Measurements from ENCODE around the gene EML3. TPM values are rescaled to one million over a fixed set of nuclear protein-coding genes. Genes with fewer than 3 reads are reported as not detected.

The EML3 gene
- total and polyA plus RNA-seq, 2 of the 8 experiments (the other 6 are each of a cell fraction or from before 2014, with no cell fraction given), result 19.2 to 29.9 TPM

GRCh38 chr11:62604460-62605120, 8.0 kb downstream of the EML3 start:
- Histone ChIP-seq H3K4me2 (ENCODE audit: insufficient read depth in 1 of 2, low read depth in 2 of 2, low read length in 2 of 2) (no peak overlapping the region; a peak in 2 of 4 replicates), H3K79me2 (ENCODE audit: control insufficient read depth in 1 of 2, insufficient read depth in 2 of 2, low read length in 2 of 2) (peaks cover 0 to 13% of the 10 kb centered on the region in 2 experiments; a peak in 2 of 4 replicates), H3K27ac (ENCODE audit: low read depth, low read length) (no peak overlapping the region), H3K18ac (ENCODE audit: extremely low read depth, low read length) (no peak overlapping the region), H3K9ac (replicated peaks in 1 of 4; ENCODE audit: extremely low read depth in 1 of 4, low read depth in 3 of 4, low read length in 3 of 4) (no peak overlapping the region), H4K20me1 (replicated peaks in 1 of 2; ENCODE audit: control insufficient read depth in 1 of 2, insufficient read depth in 2 of 2, low read length in 2 of 2) (peaks cover 0 to 6% of the 10 kb centered on the region in 2 experiments), H2BK20ac (ENCODE audit: low read length) (no peak overlapping the region), H3K14ac (ENCODE audit: insufficient read length) (no peak overlapping the region), H4K8ac (ENCODE audit: extremely low read depth, insufficient read depth, low read length) (no peak overlapping the region), H2AFZ (ENCODE audit: low read length) (no peak overlapping the region), H3K36me3 (ENCODE audit: control insufficient read depth in 2 of 4, insufficient read depth in 4 of 4, low read length in 3 of 4) (no peaks in the 10 kb centered on the region; a peak in 3 of 8 replicates), H2BK5ac (ENCODE audit: low read depth, low read length) (no peak overlapping the region), H3K4me3 (ENCODE audit: extremely low read depth in 1 of 4, insufficient read depth in 2 of 4, low read depth in 3 of 4, low read length in 4 of 4) (no peak overlapping the region), H3K79me1 (ENCODE audit: low read depth, low read length) (no peaks in the 10 kb centered on the region; the same call in 1 of the 2 replicates), H2BK12ac (ENCODE audit: low read depth, low read length) (no peak overlapping the region), H4K91ac (replicated peaks; ENCODE audit: insufficient read length, low read length) (no peak overlapping the region), H3K4me1 (replicated peaks in 1 of 4; ENCODE audit: control insufficient read depth in 3 of 4, insufficient read depth in 4 of 4, low read length in 3 of 4) (peaks cover 8 to 34% (median 17%) of the 10 kb centered on the region in 4 experiments), H4K5ac (ENCODE audit: insufficient read length, low read depth, low read length) (no peak overlapping the region), H3K9me3 (ENCODE audit: insufficient read depth in 2 of 2, low read depth in 1 of 2, low read length in 1 of 2) (no peaks in the 10 kb centered on the region), H2BK120ac (replicated peaks; ENCODE audit: low read depth, low read length) (no peak overlapping the region), H3K27me3 (replicated peaks in 1 of 4; ENCODE audit: control insufficient read depth in 3 of 4, extremely low read depth in 1 of 4, insufficient read depth in 3 of 4, low read length in 3 of 4) (peaks cover 0 to 13% (median 11%) of the 10 kb centered on the region in 4 experiments; a peak in 6 of 7 replicates), H3K23me2 (ENCODE audit: low read depth, low read length) (peaks cover 17% of the 10 kb centered on the region; the same call in 1 of the 2 replicates), H3K23ac (ENCODE audit: insufficient read length) (no peak overlapping the region), H3K56ac (replicated peaks; ENCODE audit: insufficient read length, low read depth, low read length) (no peak overlapping the region), H3K4ac (replicated peaks; ENCODE audit: insufficient read length, low read depth, low read length) (no peak overlapping the region), H2BK15ac (ENCODE audit: low read length) (no peak overlapping the region), H2AK5ac (ENCODE audit: low read depth, low read length) (no peak overlapping the region)
- FAIRE-seq (no peak), DNase-seq (ENCODE audit: low read depth in 1 of 2, low spot score in 2 of 2) (no peak)
- WGBS, 2 experiments (ENCODE audit: extremely low coverage in 1 of 2, insufficient coverage in 1 of 2, insufficient read length in 1 of 2, insufficient replicate concordance in 2 of 2, low coverage in 1 of 2, low lambda C conversion rate in 2 of 2, missing lambda C conversion rate in 1 of 2), result 82% methylated on average over 13 of the region's 13 CpGs; no CpG with 5 or more reads in 1 of the 2 experiments
- CTCF ChIA-PET (ENCODE audit: partially characterized antibody), result interaction anchor here (1.2 to 10.2 kb wide), 3 partner anchors 9 to 44 kb away, joined by 3 to 97 read pairs (median 7); partner anchors contain the start of genes ROM1 and TUT1
- POLR2A ChIA-PET (ENCODE audit: partially characterized antibody), result interaction anchor here (1.0 to 15.8 kb wide), 7 partner anchors 9 to 101 kb away, joined by 4 to 235 read pairs (median 16); partner anchors contain the start of genes B3GAT3, C11orf98, CSKMT and EEF1G
- TF ChIP-seq ASH2L (IDR thresholded peaks at IDR 0.05; ENCODE audit: low read length), result peak; percentile 19
- TF ChIP-seq CBX8 (IDR thresholded peaks at IDR 0.05; ENCODE audit: borderline replicate concordance, low read depth, low read length), result no peak
